WI38 (cell line): Measurements from ENCODE around the gene LRP8.

Experiments used
- H3K4me3 ChIP-seq: 2 replicates; pipeline ENCODE4 v1.5.1; 2011; ENCODE audit warnings: low read depth, mild to moderate bottlenecking, control low read depth, low read length
- CTCF ChIP-seq: IDR thresholded peaks from 2 replicates; pipeline ENCODE4 v1.5.1; 2012; ENCODE audit warnings: low read depth, mild to moderate bottlenecking, control low read depth, low read length

Gene LRP8

GRCh38 chr1:53256511-53257453, 71.1 kb downstream of the LRP8 start:
- TF ChIP-seq CTCF, result no peak
- H3K4me3 ChIP-seq, result no peak overlapping the region

- 0 out of 2 replicates have a peak, but pooled peaks have one; percentile 16 for TF ChIP-seq CTCF
- H3K4me3 ChIP-seq, result no peak overlapping the region
These were observed 72.8 kb downstream of the LRP8 start for GRCh38 chr1:53255031-53255430.

- no peak for TF ChIP-seq CTCF
- H3K4me3 ChIP-seq, result no peak overlapping the region
These were observed 73.7 kb downstream of the LRP8 start for GRCh38 chr1:53254011-53254640.

GRCh38 chr1:53250325-53250724, 77.5 kb downstream of the LRP8 start:
- no peak overlapping the region for H3K4me3 ChIP-seq
- TF ChIP-seq CTCF, result no peak

GRCh38 chr1:53249706-53250105, 78.2 kb downstream of the LRP8 start:
- H3K4me3 ChIP-seq, result no peak overlapping the region
- TF ChIP-seq CTCF, result no peak

GRCh38 chr1:53246261-53247134, 81.4 kb downstream of the LRP8 start:
- no peak overlapping the region for H3K4me3 ChIP-seq
- no peak for TF ChIP-seq CTCF
